GM12872 (cell line): ENCODE measurements around the gene FGD4.

Source experiments
- TF ChIP-seq, protein P1 (sequence below): IDR thresholded peaks from 3 replicates; pipeline ENCODE4 v1.5.1; 2011; ENCODE audit warnings: low read depth, mild to moderate bottlenecking, low read length, moderate library complexity; ENCODE audit not compliant: insufficient read depth

Gene FGD4

DNA sequence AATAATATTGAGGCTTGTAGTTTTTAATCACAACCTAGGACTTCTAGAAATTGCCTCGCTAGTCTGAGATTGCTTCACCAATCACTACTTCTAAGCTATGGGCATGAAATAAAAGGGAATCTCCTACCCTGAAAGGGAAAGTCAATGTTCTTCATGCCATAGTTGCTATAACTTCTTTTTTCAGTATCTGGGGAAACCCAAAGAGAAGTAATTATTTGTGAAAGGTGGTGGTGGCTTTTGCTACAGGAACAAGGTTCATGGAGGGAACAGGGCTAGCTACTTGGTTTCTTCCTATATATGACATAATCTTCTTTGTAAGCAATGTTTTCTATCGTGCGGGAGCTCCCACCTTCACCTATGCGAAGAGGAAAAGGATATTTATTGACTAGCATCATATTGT, 218.2 kb downstream of the FGD4 start:
- TF ChIP-seq, protein P1, sequence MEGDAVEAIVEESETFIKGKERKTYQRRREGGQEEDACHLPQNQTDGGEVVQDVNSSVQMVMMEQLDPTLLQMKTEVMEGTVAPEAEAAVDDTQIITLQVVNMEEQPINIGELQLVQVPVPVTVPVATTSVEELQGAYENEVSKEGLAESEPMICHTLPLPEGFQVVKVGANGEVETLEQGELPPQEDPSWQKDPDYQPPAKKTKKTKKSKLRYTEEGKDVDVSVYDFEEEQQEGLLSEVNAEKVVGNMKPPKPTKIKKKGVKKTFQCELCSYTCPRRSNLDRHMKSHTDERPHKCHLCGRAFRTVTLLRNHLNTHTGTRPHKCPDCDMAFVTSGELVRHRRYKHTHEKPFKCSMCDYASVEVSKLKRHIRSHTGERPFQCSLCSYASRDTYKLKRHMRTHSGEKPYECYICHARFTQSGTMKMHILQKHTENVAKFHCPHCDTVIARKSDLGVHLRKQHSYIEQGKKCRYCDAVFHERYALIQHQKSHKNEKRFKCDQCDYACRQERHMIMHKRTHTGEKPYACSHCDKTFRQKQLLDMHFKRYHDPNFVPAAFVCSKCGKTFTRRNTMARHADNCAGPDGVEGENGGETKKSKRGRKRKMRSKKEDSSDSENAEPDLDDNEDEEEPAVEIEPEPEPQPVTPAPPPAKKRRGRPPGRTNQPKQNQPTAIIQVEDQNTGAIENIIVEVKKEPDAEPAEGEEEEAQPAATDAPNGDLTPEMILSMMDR, result no peak

DNA sequence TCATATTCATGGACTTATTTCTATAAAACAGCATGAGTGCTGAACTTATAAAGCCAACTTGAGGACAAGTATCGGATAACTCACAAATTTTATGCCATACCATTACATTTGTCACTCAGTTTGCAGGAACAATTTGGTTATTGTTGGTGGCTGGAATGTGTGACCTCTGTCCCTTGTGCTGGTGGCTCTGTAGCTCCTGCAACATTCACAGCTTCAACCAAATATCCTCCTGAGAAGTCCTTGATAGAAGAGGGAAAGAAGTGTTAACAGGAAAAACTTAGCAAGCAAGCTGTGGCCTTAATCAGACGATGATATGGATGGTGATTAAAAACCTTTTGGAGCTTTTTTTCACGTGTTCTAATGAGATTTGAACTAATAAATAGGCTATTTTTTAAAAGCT, 218.8 kb downstream of the FGD4 start:
- TF ChIP-seq, protein P1, result no peak

DNA sequence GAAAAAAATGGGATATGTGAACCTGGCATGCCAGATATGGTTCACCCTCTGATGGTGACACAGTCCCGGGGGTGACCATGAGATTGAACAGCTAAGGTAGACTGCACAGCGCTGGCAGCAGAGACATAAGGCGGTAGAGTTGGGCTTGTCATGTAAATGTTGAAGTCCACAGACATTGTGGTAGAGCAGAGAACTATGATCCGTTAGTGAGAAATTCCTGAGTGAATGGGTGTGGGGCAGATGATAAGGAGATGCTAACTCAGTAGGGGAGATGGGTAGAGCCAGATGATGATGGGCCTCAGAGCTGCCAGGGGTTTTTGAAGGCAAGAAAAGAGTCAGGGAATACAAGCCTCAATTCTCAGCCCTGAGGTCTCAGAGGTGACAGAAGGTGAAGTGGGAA, 228.6 kb downstream of the FGD4 start:
- TF ChIP-seq, protein P1, result no peak

DNA sequence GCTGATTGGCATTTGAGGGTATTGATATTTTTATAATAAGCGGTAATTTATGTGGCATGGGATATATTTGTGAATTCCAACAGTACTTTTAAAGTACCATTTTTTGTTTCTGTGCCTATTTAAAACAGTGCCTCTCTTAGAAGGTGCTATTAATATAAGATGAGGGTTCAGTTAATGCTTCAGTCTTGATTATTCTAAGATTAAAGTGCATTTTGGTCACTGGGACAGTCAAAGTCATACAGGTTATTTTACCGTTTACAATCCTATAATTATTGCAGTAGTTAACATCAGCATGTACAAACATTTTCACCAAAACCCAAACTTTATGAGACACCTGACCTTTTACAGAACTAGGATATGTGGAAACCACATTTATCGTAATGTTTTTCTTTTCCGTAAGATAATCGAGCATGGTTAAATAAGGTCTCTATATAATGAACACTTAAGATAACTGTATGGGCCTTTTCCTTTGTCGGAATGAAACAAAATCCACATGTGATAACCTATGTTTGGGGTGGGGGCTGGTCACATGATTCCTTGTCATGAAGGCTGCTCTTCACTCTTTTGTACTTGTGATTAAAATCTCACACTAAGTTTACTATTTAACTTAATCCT, 242.0 kb downstream of the FGD4 start:
- TF ChIP-seq, protein P1, result no peak

DNA sequence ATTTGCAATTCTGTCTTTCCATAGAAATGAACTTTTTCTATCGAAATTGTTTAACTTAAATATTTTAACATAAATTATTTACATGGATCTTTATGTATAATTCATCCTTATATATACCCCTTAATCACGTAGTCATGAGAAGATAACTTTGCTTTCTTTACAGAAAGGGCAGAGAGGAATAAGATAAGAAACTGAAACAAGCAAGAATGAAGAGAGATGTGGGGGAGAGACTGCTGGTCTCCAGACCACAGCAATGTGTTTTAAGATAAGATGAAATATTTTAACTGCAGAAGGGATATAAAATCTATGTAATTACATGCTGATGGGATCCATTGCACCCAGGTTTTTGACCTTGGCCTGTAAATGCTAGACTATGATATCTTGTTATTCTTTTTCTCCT, 245.1 kb downstream of the FGD4 start:
- TF ChIP-seq, protein P1, result no peak

DNA sequence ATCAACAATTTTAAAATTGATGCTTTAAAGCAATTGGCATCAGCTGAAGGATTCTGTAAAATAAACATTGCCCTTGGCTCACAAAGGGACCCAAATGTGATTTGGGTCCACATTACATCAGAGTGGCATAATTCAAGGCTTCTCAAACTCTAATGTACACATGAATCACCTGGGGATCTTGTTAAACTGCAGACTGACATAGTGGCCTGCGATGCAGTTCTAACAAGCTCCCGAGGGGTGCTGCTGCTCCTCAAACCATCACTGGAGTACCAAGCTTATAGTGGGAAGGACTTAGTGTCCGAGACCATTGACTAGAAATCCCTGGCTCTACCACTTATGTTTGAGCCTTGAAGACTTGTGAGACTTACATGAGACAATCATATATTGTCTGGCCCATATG, 247.9 kb downstream of the FGD4 start:
- TF ChIP-seq, protein P1, result no peak

DNA sequence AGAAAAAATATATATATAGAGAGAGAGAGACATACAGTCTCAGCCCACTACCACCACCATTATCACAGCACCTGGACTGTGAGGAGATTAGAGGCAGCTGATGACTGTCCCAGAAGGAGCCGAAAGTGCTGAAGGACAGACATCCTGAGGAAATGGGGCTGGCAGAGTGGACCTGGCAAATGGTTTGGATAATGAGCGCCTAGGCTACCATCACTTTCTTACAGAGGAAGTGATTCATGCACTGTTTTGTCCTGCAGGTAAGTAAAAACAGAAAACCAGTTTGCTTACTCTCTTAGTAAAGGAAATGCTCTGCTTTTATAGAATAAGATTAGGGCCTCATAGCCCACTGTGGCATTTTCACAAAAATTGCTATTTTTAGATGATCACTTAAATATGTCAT, 251.2 kb downstream of the FGD4 start:
- TF ChIP-seq, protein P1, result no peak
